Ishikawa (cell line): ENCODE results near the gene STAMBPL1.

Experiments
- CREB1 ChIP-seq: IDR thresholded peaks from 2 replicates; pipeline ENCODE4 v1.6.1; 2012; ENCODE audit warnings: low read depth
- EGR1 ChIP-seq: IDR thresholded peaks from 2 replicates; pipeline ENCODE4 v1.6.1; 2012
- EP300 ChIP-seq: IDR thresholded peaks from 2 replicates; pipeline ENCODE4 v1.6.1; 2012; ENCODE audit warnings: borderline replicate concordance
- FOXM1 ChIP-seq: IDR thresholded peaks from 2 replicates; pipeline ENCODE4 v1.6.1; 2012; ENCODE audit warnings: low read depth, borderline replicate concordance
- MAX ChIP-seq: IDR thresholded peaks from 2 replicates; pipeline ENCODE4 v1.6.1; 2012
- NFIC ChIP-seq: IDR thresholded peaks from 2 replicates; pipeline ENCODE4 v1.6.1; 2012
- RAD21 ChIP-seq: IDR thresholded peaks from 2 replicates; pipeline ENCODE4 v1.6.1; 2012; ENCODE audit warnings: low read depth
- REST ChIP-seq: IDR thresholded peaks from 2 replicates; pipeline ENCODE4 v1.6.1; 2012; ENCODE audit warnings: low read depth, mild to moderate bottlenecking
- TAF1 ChIP-seq: IDR thresholded peaks from 2 replicates; pipeline ENCODE4 v1.6.1; 2012; ENCODE audit warnings: low read depth, mild to moderate bottlenecking
- TEAD4 ChIP-seq: IDR thresholded peaks from 2 replicates; pipeline ENCODE4 v1.6.1; 2012
- USF1 ChIP-seq: IDR thresholded peaks from 2 replicates; pipeline ENCODE4 v1.6.1; 2012
- YY1 ChIP-seq: IDR thresholded peaks from 2 replicates; pipeline ENCODE4 v1.6.1; 2012; ENCODE audit warnings: low read depth
- ZBTB7A ChIP-seq: IDR thresholded peaks from 2 replicates; pipeline ENCODE4 v1.6.1; 2012; ENCODE audit warnings: low read depth

- TF ChIP-seq MAX (no peak), CREB1 (no peak), RAD21 (no peak), FOXM1 (no peak), USF1 (no peak), NFIC (no peak), YY1 (no peak), EP300 (no peak), REST (no peak), TAF1 (no peak), TEAD4 (no peak), EGR1 (no peak), ZBTB7A (no peak)
Observed at GRCh38 chr10:88920198-88920597, 40.2 kb downstream of the STAMBPL1 start.
